ENCODE measurements around the gene TIPRL. TPM values are rescaled to one million over a fixed set of nuclear protein-coding genes. Genes with fewer than 3 reads are reported as not detected.

TIPRL gene
- total and polyA plus RNA-seq, 9 of the 15 experiments (the other 6 are each of a cell fraction or from before 2014, with no cell fraction given): 41.4 to 90.2 (median 69.9) TPM

DNA sequence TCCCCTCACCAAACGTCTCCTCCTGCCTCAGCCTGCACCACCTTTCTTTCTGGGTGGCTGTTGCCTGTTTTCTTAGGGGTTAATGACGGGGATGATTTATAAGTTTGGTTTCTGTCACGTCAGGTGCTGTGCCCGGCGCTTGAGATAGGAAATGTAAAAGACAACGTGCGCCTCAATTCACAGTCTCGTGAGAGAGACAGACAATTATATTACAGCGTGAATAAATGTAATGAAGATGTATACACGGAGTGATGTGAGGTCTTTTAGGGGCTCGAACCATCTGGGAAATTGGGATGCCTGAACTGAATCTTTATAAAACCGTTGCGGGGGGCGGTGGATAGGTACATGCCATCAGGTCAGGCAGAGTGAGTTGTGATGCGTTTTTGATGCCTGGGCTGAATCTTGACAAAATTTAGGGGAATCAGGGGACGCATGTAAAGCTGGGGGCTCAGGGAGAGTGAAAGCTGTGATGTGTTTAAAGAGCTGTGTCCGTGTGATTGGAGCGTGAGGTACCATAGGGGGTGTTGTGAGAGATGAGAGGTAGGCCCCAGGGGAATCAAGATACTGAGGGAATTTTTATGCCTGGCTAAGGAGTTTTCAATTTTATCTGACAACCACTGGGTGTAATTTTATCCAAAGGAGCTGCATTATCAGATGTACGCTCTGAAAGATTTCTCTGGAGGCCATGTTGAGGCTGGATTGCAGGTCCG is 831 bp downstream of the TIPRL start (continued):
- TF ChIP-seq TAF1 (IDR thresholded peaks at IDR 0.05; ENCODE audit: control insufficient read depth, extremely low read depth, insufficient read depth, low read length, severe bottlenecking): peak; percentile 4
- TF ChIP-seq SMAD1 (IDR thresholded peaks at IDR 0.05; ENCODE audit: low read depth, low read length, partially characterized antibody): peak; percentile 13
- TF ChIP-seq, protein P1, sequence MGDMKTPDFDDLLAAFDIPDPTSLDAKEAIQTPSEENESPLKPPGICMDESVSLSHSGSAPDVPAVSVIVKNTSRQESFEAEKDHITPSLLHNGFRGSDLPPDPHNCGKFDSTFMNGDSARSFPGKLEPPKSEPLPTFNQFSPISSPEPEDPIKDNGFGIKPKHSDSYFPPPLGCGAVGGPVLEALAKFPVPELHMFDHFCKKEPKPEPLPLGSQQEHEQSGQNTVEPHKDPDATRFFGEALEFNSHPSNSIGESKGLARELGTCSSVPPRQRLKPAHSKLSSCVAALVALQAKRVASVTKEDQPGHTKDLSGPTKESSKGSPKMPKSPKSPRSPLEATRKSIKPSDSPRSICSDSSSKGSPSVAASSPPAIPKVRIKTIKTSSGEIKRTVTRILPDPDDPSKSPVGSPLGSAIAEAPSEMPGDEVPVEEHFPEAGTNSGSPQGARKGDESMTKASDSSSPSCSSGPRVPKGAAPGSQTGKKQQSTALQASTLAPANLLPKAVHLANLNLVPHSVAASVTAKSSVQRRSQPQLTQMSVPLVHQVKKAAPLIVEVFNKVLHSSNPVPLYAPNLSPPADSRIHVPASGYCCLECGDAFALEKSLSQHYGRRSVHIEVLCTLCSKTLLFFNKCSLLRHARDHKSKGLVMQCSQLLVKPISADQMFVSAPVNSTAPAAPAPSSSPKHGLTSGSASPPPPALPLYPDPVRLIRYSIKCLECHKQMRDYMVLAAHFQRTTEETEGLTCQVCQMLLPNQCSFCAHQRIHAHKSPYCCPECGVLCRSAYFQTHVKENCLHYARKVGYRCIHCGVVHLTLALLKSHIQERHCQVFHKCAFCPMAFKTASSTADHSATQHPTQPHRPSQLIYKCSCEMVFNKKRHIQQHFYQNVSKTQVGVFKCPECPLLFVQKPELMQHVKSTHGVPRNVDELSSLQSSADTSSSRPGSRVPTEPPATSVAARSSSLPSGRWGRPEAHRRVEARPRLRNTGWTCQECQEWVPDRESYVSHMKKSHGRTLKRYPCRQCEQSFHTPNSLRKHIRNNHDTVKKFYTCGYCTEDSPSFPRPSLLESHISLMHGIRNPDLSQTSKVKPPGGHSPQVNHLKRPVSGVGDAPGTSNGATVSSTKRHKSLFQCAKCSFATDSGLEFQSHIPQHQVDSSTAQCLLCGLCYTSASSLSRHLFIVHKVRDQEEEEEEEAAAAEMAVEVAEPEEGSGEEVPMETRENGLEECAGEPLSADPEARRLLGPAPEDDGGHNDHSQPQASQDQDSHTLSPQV (IDR thresholded peaks at IDR 0.05): no peak
- TF ChIP-seq ZNF239 (CRISPR knock-in tag; IDR thresholded peaks at IDR 0.05): no peak
- TF ChIP-seq NFRKB (IDR thresholded peaks at IDR 0.05; ENCODE audit: low read depth): peak; percentile 17; the same call in 1 of the 2 replicates
- TF ChIP-seq, protein P2, sequence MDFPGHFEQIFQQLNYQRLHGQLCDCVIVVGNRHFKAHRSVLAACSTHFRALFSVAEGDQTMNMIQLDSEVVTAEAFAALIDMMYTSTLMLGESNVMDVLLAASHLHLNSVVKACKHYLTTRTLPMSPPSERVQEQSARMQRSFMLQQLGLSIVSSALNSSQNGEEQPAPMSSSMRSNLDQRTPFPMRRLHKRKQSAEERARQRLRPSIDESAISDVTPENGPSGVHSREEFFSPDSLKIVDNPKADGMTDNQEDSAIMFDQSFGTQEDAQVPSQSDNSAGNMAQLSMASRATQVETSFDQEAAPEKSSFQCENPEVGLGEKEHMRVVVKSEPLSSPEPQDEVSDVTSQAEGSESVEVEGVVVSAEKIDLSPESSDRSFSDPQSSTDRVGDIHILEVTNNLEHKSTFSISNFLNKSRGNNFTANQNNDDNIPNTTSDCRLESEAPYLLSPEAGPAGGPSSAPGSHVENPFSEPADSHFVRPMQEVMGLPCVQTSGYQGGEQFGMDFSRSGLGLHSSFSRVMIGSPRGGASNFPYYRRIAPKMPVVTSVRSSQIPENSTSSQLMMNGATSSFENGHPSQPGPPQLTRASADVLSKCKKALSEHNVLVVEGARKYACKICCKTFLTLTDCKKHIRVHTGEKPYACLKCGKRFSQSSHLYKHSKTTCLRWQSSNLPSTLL (IDR thresholded peaks at IDR 0.05): no peak
- TF ChIP-seq, protein P3, sequence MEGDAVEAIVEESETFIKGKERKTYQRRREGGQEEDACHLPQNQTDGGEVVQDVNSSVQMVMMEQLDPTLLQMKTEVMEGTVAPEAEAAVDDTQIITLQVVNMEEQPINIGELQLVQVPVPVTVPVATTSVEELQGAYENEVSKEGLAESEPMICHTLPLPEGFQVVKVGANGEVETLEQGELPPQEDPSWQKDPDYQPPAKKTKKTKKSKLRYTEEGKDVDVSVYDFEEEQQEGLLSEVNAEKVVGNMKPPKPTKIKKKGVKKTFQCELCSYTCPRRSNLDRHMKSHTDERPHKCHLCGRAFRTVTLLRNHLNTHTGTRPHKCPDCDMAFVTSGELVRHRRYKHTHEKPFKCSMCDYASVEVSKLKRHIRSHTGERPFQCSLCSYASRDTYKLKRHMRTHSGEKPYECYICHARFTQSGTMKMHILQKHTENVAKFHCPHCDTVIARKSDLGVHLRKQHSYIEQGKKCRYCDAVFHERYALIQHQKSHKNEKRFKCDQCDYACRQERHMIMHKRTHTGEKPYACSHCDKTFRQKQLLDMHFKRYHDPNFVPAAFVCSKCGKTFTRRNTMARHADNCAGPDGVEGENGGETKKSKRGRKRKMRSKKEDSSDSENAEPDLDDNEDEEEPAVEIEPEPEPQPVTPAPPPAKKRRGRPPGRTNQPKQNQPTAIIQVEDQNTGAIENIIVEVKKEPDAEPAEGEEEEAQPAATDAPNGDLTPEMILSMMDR (IDR thresholded peaks at IDR 0.05 in 2 of 3, conservative IDR thresholded peaks at IDR 0.05 in 1 of 3; ENCODE audit: insufficient read depth in 2 of 3, low read depth in 1 of 3, low read length in 3 of 3): 0 out of 6 replicates have a peak, but pooled peaks of 1 of the 3 experiments have one; percentile 2
- TF ChIP-seq HDAC6 (IDR thresholded peaks at IDR 0.05; ENCODE audit: low read depth, low read length): no peak
- TF ChIP-seq SMARCA5 (IDR thresholded peaks at IDR 0.05): no peak
- TF ChIP-seq, protein P4, sequence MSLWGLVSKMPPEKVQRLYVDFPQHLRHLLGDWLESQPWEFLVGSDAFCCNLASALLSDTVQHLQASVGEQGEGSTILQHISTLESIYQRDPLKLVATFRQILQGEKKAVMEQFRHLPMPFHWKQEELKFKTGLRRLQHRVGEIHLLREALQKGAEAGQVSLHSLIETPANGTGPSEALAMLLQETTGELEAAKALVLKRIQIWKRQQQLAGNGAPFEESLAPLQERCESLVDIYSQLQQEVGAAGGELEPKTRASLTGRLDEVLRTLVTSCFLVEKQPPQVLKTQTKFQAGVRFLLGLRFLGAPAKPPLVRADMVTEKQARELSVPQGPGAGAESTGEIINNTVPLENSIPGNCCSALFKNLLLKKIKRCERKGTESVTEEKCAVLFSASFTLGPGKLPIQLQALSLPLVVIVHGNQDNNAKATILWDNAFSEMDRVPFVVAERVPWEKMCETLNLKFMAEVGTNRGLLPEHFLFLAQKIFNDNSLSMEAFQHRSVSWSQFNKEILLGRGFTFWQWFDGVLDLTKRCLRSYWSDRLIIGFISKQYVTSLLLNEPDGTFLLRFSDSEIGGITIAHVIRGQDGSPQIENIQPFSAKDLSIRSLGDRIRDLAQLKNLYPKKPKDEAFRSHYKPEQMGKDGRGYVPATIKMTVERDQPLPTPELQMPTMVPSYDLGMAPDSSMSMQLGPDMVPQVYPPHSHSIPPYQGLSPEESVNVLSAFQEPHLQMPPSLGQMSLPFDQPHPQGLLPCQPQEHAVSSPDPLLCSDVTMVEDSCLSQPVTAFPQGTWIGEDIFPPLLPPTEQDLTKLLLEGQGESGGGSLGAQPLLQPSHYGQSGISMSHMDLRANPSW (CRISPR knock-in tag; IDR thresholded peaks at IDR 0.05): 0 out of 2 replicates have a peak, but pooled peaks have one; percentile 74
- peak; percentile 16; the same call in 1 of the 2 replicates for TF ChIP-seq SMARCA4 (IDR thresholded peaks at IDR 0.05)
- TF ChIP-seq ZNF175 (CRISPR knock-in tag; IDR thresholded peaks at IDR 0.05; ENCODE audit: low read depth): 0 out of 2 replicates have a peak, but pooled peaks have one; percentile 33
- TF ChIP-seq THRAP3 (IDR thresholded peaks at IDR 0.05; ENCODE audit: borderline replicate concordance): 0 out of 2 replicates have a peak, but pooled peaks have one; percentile 35
- TF ChIP-seq TBP (optimal IDR thresholded peaks at IDR 0.05; ENCODE audit: low read depth, low read length): peak; percentile 38
- peak; percentile 61; the same call in 1 of the 2 replicates for TF ChIP-seq BHLHE40 (IDR thresholded peaks at IDR 0.05; ENCODE audit: low read length)
- no peak for TF ChIP-seq POLR2B (IDR thresholded peaks at IDR 0.05; ENCODE audit: low read depth, partially characterized antibody)
- TF ChIP-seq U2AF2 (optimal IDR thresholded peaks at IDR 0.05; ENCODE audit: low read depth, low read length): no peak
